Measurements from ENCODE around the gene PPP1R14C.

PPP1R14C gene

GRCh38 chr6:150143516-150144293 is 861 bp downstream of the PPP1R14C start:
- DNase-seq (ENCODE audit: low spot score in 2 of 2), result no peak
- peaks cover 60% of the 10 kb centered on the region for H3K27me3 Mint-ChIP-seq
- peak overlapping the region; percentile 72 for H3K4me3 Mint-ChIP-seq
- peak; percentile 8 for ATAC-seq (replicated peaks; ENCODE audit: extremely low read depth, poor library complexity, severe bottlenecking)
- H3K36me3 Mint-ChIP-seq (ENCODE audit: insufficient read depth), result no peaks in the 10 kb centered on the region
- H3K9me3 Mint-ChIP-seq, result no peaks in the 10 kb centered on the region
- no peak overlapping the region for H3K27ac Mint-ChIP-seq (ENCODE audit: low read depth)
- peaks cover 18% of the 10 kb centered on the region for H3K4me1 Mint-ChIP-seq

- Mint-ChIP-seq H3K4me3 (peak overlapping the region; percentile 72), H3K9me3 (no peaks in the 10 kb centered on the region), H3K36me3 (ENCODE audit: insufficient read depth) (no peaks in the 10 kb centered on the region), H3K27me3 (peaks cover 62% of the 10 kb centered on the region), H3K4me1 (peaks cover 18% of the 10 kb centered on the region), H3K27ac (ENCODE audit: low read depth) (no peak overlapping the region)
- DNase-seq (ENCODE audit: low spot score in 2 of 2) (no peak), ATAC-seq (replicated peaks; ENCODE audit: extremely low read depth, poor library complexity, severe bottlenecking) (no peak)
Measured at GRCh38 chr6:150144294-150144868, 1.5 kb downstream of the PPP1R14C start.

- Mint-ChIP-seq H3K36me3 (ENCODE audit: insufficient read depth) (no peaks in the 10 kb centered on the region), H3K27ac (ENCODE audit: low read depth) (no peak overlapping the region), H3K4me3 (peak overlapping the region; percentile 13), H3K4me1 (peaks cover 18% of the 10 kb centered on the region), H3K27me3 (peaks cover 73% of the 10 kb centered on the region), H3K9me3 (no peaks in the 10 kb centered on the region)
- ATAC-seq (replicated peaks; ENCODE audit: extremely low read depth, poor library complexity, severe bottlenecking), result no peak
- no peak for DNase-seq (ENCODE audit: low spot score in 2 of 2)
Measured at GRCh38 chr6:150145427-150145826, 2.6 kb downstream of the PPP1R14C start.

- no peak overlapping the region for H3K4me3 Mint-ChIP-seq
- no peak overlapping the region for H3K27ac Mint-ChIP-seq (ENCODE audit: low read depth)
- ATAC-seq (replicated peaks; ENCODE audit: extremely low read depth, poor library complexity, severe bottlenecking) (no peak), DNase-seq (ENCODE audit: low spot score in 2 of 2) (no peak)
- H3K36me3 Mint-ChIP-seq (ENCODE audit: insufficient read depth), result no peaks in the 10 kb centered on the region
- peaks cover 18% of the 10 kb centered on the region for H3K4me1 Mint-ChIP-seq
- peaks cover 77% of the 10 kb centered on the region for H3K27me3 Mint-ChIP-seq
- no peaks in the 10 kb centered on the region for H3K9me3 Mint-ChIP-seq
Measured at GRCh38 chr6:150145830-150146229, 3.0 kb downstream of the PPP1R14C start.

- Mint-ChIP-seq H3K27me3 (peaks cover 83% of the 10 kb centered on the region), H3K4me3 (no peak overlapping the region), H3K4me1 (peaks cover 20% of the 10 kb centered on the region), H3K9me3 (no peaks in the 10 kb centered on the region), H3K27ac (ENCODE audit: low read depth) (no peak overlapping the region), H3K36me3 (ENCODE audit: insufficient read depth) (no peaks in the 10 kb centered on the region)
- no peak for ATAC-seq (replicated peaks; ENCODE audit: extremely low read depth, poor library complexity, severe bottlenecking)
- DNase-seq (ENCODE audit: low spot score in 2 of 2), result no peak
Measured at GRCh38 chr6:150146436-150146835, 3.6 kb downstream of the PPP1R14C start.

GRCh38 chr6:150149146-150149545 is 6.3 kb downstream of the PPP1R14C start:
- Mint-ChIP-seq H3K4me1 (peaks cover 10% of the 10 kb centered on the region), H3K36me3 (ENCODE audit: insufficient read depth) (no peaks in the 10 kb centered on the region), H3K27ac (ENCODE audit: low read depth) (no peak overlapping the region), H3K27me3 (peaks cover 95% of the 10 kb centered on the region), H3K9me3 (no peaks in the 10 kb centered on the region), H3K4me3 (no peak overlapping the region)
- ATAC-seq (replicated peaks; ENCODE audit: extremely low read depth, poor library complexity, severe bottlenecking), result no peak
- DNase-seq (ENCODE audit: low spot score in 2 of 2), result no peak

- no peaks in the 10 kb centered on the region for H3K36me3 Mint-ChIP-seq (ENCODE audit: insufficient read depth)
- DNase-seq (ENCODE audit: low spot score in 2 of 2) (no peak), ATAC-seq (replicated peaks; ENCODE audit: extremely low read depth, poor library complexity, severe bottlenecking) (no peak)
- H3K27ac Mint-ChIP-seq (ENCODE audit: low read depth), result no peak overlapping the region
- H3K27me3 Mint-ChIP-seq, result peaks cover 85% of the 10 kb centered on the region
- H3K4me3 Mint-ChIP-seq, result no peak overlapping the region
- H3K4me1 Mint-ChIP-seq, result peaks cover 4% of the 10 kb centered on the region
- H3K9me3 Mint-ChIP-seq, result no peaks in the 10 kb centered on the region
Measured at GRCh38 chr6:150150458-150150820, 7.6 kb downstream of the PPP1R14C start.

- no peak overlapping the region for H3K27ac Mint-ChIP-seq (ENCODE audit: low read depth)
- H3K4me1 Mint-ChIP-seq, result peaks cover 4% of the 10 kb centered on the region
- ATAC-seq (replicated peaks; ENCODE audit: extremely low read depth, poor library complexity, severe bottlenecking) (no peak), DNase-seq (ENCODE audit: low spot score in 2 of 2) (no peak)
- peaks cover 79% of the 10 kb centered on the region for H3K27me3 Mint-ChIP-seq
- no peak overlapping the region for H3K4me3 Mint-ChIP-seq
- H3K9me3 Mint-ChIP-seq, result no peaks in the 10 kb centered on the region
- H3K36me3 Mint-ChIP-seq (ENCODE audit: insufficient read depth), result no peaks in the 10 kb centered on the region
Measured at GRCh38 chr6:150150821-150151646, 8.2 kb downstream of the PPP1R14C start.

GRCh38 chr6:150152891-150153876 is 10.3 kb downstream of the PPP1R14C start:
- H3K36me3 Mint-ChIP-seq (ENCODE audit: insufficient read depth), result no peaks in the 10 kb centered on the region
- DNase-seq (ENCODE audit: low spot score in 2 of 2) (no peak), ATAC-seq (replicated peaks; ENCODE audit: extremely low read depth, poor library complexity, severe bottlenecking) (no peak)
- peaks cover 58% of the 10 kb centered on the region for H3K27me3 Mint-ChIP-seq
- H3K4me3 Mint-ChIP-seq, result no peak overlapping the region
- no peaks in the 10 kb centered on the region for H3K9me3 Mint-ChIP-seq
- H3K27ac Mint-ChIP-seq (ENCODE audit: low read depth), result no peak overlapping the region
- H3K4me1 Mint-ChIP-seq, result peaks cover 16% of the 10 kb centered on the region

- Mint-ChIP-seq H3K9me3 (no peaks in the 10 kb centered on the region), H3K4me3 (no peak overlapping the region), H3K27me3 (peaks cover 52% of the 10 kb centered on the region), H3K36me3 (ENCODE audit: insufficient read depth) (no peaks in the 10 kb centered on the region), H3K27ac (ENCODE audit: low read depth) (no peak overlapping the region), H3K4me1 (peaks cover 17% of the 10 kb centered on the region)
- ATAC-seq (replicated peaks; ENCODE audit: extremely low read depth, poor library complexity, severe bottlenecking) (no peak), DNase-seq (ENCODE audit: low spot score in 2 of 2) (no peak)
Measured at GRCh38 chr6:150153905-150154492, 11.2 kb downstream of the PPP1R14C start.

- no peak overlapping the region for H3K4me3 Mint-ChIP-seq
- H3K27ac Mint-ChIP-seq (ENCODE audit: low read depth), result no peak overlapping the region
- no peaks in the 10 kb centered on the region for H3K36me3 Mint-ChIP-seq (ENCODE audit: insufficient read depth)
- no peak for ATAC-seq (replicated peaks; ENCODE audit: extremely low read depth, poor library complexity, severe bottlenecking)
- no peak for DNase-seq (ENCODE audit: low spot score in 2 of 2)
- peaks cover 25% of the 10 kb centered on the region for H3K4me1 Mint-ChIP-seq
- H3K27me3 Mint-ChIP-seq, result peaks cover 27% of the 10 kb centered on the region
- H3K9me3 Mint-ChIP-seq, result no peaks in the 10 kb centered on the region
Measured at GRCh38 chr6:150156460-150156859, 13.6 kb downstream of the PPP1R14C start.

GRCh38 chr6:150157081-150157480 is 14.2 kb downstream of the PPP1R14C start:
- Mint-ChIP-seq H3K4me1 (peaks cover 24% of the 10 kb centered on the region), H3K36me3 (ENCODE audit: insufficient read depth) (no peaks in the 10 kb centered on the region), H3K27me3 (peaks cover 25% of the 10 kb centered on the region), H3K27ac (ENCODE audit: low read depth) (no peak overlapping the region), H3K4me3 (peak overlapping the region; percentile 44), H3K9me3 (no peaks in the 10 kb centered on the region)
- DNase-seq (ENCODE audit: low spot score in 2 of 2) (no peak), ATAC-seq (replicated peaks; ENCODE audit: extremely low read depth, poor library complexity, severe bottlenecking) (peak; percentile 72)

Data from central memory CD8-positive, alpha-beta T cell (primary cell).